Measurements from ENCODE around the gene WNT9B. TPM values are rescaled to one million over a fixed set of nuclear protein-coding genes. Genes with fewer than 3 reads are reported as not detected.

WNT9B gene, protein sequence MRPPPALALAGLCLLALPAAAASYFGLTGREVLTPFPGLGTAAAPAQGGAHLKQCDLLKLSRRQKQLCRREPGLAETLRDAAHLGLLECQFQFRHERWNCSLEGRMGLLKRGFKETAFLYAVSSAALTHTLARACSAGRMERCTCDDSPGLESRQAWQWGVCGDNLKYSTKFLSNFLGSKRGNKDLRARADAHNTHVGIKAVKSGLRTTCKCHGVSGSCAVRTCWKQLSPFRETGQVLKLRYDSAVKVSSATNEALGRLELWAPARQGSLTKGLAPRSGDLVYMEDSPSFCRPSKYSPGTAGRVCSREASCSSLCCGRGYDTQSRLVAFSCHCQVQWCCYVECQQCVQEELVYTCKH
- total RNA-seq = not detected in 2 replicates

DNA sequence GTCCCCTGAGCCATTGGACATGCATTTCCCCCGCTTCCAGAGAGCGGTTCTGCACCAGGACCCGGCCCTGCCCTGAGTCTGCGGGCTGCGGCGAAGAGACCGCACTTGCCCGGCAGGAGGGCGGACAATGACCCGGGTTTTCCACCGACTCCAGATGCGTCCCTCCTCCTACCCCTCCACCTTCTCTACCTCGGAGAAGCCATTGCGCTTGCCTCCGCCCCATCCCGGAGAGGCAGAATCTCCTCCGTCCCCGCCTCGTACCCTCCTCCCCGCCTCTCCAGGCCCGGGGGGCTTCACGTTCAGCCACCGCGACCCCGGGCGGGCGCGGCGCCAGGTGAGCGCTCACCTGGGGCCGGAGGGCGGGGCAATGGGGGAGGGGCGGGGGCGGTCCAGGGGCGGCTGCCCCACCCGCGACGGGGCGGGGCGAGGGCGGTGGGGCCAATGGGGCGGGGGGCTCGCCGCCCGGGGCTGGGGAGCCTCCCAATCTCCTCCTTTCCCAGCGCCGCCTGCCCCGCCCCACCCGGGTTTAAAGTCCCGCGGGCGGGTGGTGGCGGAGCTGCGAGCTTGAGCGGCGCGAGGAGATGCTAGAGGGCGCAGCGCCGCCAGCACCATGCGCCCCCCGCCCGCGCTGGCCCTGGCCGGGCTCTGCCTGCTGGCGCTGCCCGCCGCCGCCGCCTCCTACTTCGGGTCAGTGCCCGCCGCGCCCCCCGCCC, at the start of gene WNT9B:
WNT9B (plus strand) TSS at position 555 of the 713 bp plus-strand sequence; CDS start at position 611, 56 bp downstream.

DNA sequence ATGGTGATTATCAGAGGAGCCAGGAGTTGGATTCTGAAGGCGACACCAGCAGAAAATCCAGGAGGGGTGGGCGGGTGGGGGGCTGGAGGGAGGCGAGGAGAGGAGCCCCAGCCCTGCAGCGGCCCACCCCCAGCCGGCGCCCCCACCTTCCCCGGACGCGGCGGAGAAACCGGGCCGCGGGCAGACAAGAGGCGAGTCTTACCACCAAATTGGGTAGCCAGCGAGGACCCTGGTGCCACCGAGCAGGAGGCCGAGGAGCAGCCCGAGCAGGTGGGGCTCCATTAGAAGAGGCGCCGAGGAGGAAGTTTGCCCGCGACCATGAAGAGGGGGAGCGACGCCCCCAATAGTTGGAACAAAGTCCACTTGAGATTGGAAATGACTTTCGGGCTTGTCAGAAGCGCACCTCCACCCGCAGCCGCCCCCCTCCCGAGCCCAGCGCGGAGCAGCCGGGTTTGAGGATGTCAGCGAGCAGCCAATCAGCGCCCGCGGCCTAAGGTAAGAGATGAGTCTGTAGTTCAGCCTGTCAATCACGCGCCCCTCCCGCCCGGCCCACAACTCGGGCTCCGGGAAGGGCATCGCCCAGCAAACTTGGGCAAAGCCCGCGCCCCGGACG, 33.0 kb upstream of the WNT9B start, which contains the start of gene WNT3:
WNT3 (minus strand) TSS at position 377 of the 613 bp plus-strand sequence; CDS start at position 282, 95 bp downstream.

DNA sequence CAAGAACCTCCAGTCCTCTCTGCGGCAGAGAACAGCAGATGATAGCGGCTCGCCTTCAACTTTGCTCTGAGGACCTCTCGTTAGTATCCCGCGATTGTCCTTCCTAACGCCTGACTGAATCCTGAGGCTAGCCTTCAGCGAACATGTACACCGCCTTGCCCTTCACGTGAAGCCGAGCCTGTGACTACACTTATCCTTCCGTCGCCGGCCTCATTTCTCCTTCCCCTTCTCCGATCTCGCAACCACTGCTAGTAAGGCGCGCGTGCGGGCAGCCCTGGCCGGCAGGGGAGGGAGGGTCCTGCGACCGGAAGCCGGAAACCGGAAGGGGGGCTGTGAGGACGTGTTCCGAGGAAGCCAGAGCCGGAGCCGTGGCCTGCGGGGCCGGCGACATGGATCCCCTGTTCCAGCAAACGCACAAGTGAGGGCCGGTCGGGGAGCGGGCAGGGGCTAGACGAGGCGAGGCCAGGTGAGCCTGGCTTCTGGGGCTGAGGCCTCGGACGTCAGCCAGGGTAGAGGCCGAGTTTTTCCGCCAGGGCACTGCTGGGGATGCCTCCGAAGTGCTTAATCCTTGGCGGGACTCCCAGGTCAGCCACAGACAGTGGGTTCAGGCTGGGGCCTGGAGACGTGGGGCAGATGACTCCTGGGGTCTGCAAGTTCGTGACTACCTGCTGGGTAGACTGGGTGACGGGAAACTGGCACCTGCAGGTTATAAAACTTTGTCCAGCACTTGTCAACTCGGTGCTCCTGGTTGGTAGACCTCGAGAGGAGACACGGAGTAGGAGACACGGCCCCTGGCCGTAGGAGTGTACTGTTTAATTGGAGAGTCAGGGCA, 71.6 kb downstream of the WNT9B start, which contains the start of gene GOSR2:
GOSR2 (plus strand) TSS at position 357 of the 832 bp plus-strand sequence; CDS start at position 390, 33 bp downstream.

Other genes with a start within 250 kb of the WNT9B start
- gene WNT3, start 32.9 kb upstream of the WNT9B start, total RNA-seq = 0.71 and 0.92 TPM in 2 replicates
- 53.0 and 71.0 TPM in 2 replicates for gene GOSR2, start 71.6 kb downstream of the WNT9B start, total RNA-seq
- not detected in 2 replicates for gene RPRML, start 127.7 kb downstream of the WNT9B start, total RNA-seq

Measured in smooth muscle cell of bladder (primary cell).